Bronchial epithelial cell (primary cell): ENCODE data around the gene KLB. TPM values are rescaled to one million over a fixed set of nuclear protein-coding genes. Genes with fewer than 3 reads are reported as not detected.

Experiments
- DNase-seq: peaks from one replicate; pipeline ENCODE4 v3.0.0-alpha.2; 2010; ENCODE audit warnings: low read depth
- FAIRE-seq: peaks from 2 replicates; lab custom pipeline; 2011; peaks lifted over from hg19 to GRCh38; lab: Jason Lieb, UNC
- H3K27me3 ChIP-seq: 2 replicates; pipeline ENCODE4 v1.5.1; 2011; ENCODE audit warnings: low read length; ENCODE audit not compliant: control insufficient read depth, insufficient read depth
- H3K36me3 ChIP-seq: 2 replicates; pipeline ENCODE4 v1.5.1; 2011; ENCODE audit warnings: low read length; ENCODE audit not compliant: control insufficient read depth, insufficient read depth
- H3K4me3 ChIP-seq: 2 replicates; pipeline ENCODE4 v1.5.1; 2011; ENCODE audit warnings: mild to moderate bottlenecking, low read depth, low read length, control low read depth
- CTCF ChIP-seq: IDR thresholded peaks from 2 replicates; pipeline ENCODE4 v1.5.1; 2011; ENCODE audit warnings: mild to moderate bottlenecking, moderate library complexity, low read length, control low read depth, inconsistent platforms; ENCODE audit not compliant: insufficient read depth, severe bottlenecking
- total RNA-seq: library from RNA; depleted of rRNA; stranded (reverse); fragments of >200 nt; gene quantifications from 2 replicates; pipeline ENCODE4 v1.2.1, GENCODE V29; 2014

Gene KLB
- total RNA-seq, 1 donor from 2014 or later, result under 0.01 TPM

- FAIRE-seq, result no peak
- no peak for TF ChIP-seq CTCF
- Histone ChIP-seq H3K4me3 (no peak overlapping the region), H3K36me3 (peaks cover 2% of the 10 kb centered on the region), H3K27me3 (no peaks in the 10 kb centered on the region)
- DNase-seq, result no peak
Observed at GRCh38 chr4:39472396-39472795, 65.7 kb downstream of the KLB start.

- H3K27me3 ChIP-seq, result no peaks in the 10 kb centered on the region
- TF ChIP-seq CTCF, result no peak
- no peak for DNase-seq
- peaks cover 2% of the 10 kb centered on the region for H3K36me3 ChIP-seq
- no peak overlapping the region for H3K4me3 ChIP-seq
- FAIRE-seq, result no peak
Observed at GRCh38 chr4:39476187-39476895, 69.6 kb downstream of the KLB start.

- FAIRE-seq (no peak), DNase-seq (no peak)
- Histone ChIP-seq H3K36me3 (no peaks in the 10 kb centered on the region), H3K4me3 (no peak overlapping the region), H3K27me3 (no peaks in the 10 kb centered on the region)
- TF ChIP-seq CTCF, result no peak
Observed at GRCh38 chr4:39480251-39480650, 73.5 kb downstream of the KLB start.

GRCh38 chr4:39480902-39481695 is 74.4 kb downstream of the KLB start:
- no peak overlapping the region for H3K4me3 ChIP-seq
- no peak for TF ChIP-seq CTCF
- H3K36me3 ChIP-seq, result no peaks in the 10 kb centered on the region
- no peak for DNase-seq
- H3K27me3 ChIP-seq, result no peaks in the 10 kb centered on the region
- no peak for FAIRE-seq

- Histone ChIP-seq H3K36me3 (no peaks in the 10 kb centered on the region), H3K4me3 (no peak overlapping the region), H3K27me3 (no peaks in the 10 kb centered on the region)
- no peak for FAIRE-seq
- DNase-seq, result no peak
- TF ChIP-seq CTCF, result no peak
Observed at GRCh38 chr4:39484582-39485272, 78.0 kb downstream of the KLB start.
